HG03342 (cell line): ENCODE measurements around the gene KRTAP5-8.
"Not testable (repeated sequence)": the region's sequence is repeated elsewhere in the genome, so short reads cannot be mapped to it uniquely, and the experiment has no call there.

Experiments used
- ATAC-seq: cut with Tn5 transposase; IDR thresholded peaks from one replicate; pipeline ENCODE4 v1.9.1; 2021; ENCODE audit warnings: mild to moderate bottlenecking, moderate library complexity; ENCODE audit not compliant: unreplicated experiment

Gene KRTAP5-8

GRCh38 chr11:71542879-71543777, 5.3 kb downstream of the KRTAP5-8 start:
- no peak for ATAC-seq

- ATAC-seq = no peak
These were observed 6.0 kb downstream of the KRTAP5-8 start for GRCh38 chr11:71543866-71544265.

- ATAC-seq = no peak
These were observed 6.8 kb downstream of the KRTAP5-8 start for GRCh38 chr11:71544525-71545214.

GRCh38 chr11:71545405-71545966, 7.7 kb downstream of the KRTAP5-8 start:
- no peak for ATAC-seq

- no peak for ATAC-seq
These were observed 10.3 kb downstream of the KRTAP5-8 start, which contains the start of gene KRTAP5-9 for GRCh38 chr11:71548120-71548519. TSS of gene KRTAP5-9 (plus strand) at chr11:71548420. CDS start at chr11:71548658, 238 bp downstream.

- no peak for ATAC-seq
These were observed 10.9 kb downstream of the KRTAP5-8 start for GRCh38 chr11:71548716-71549151.

GRCh38 chr11:71551711-71552110, 13.9 kb downstream of the KRTAP5-8 start:
- no peak for ATAC-seq

- ATAC-seq = no peak
These were observed 17.2 kb downstream of the KRTAP5-8 start for GRCh38 chr11:71554996-71555395.

- ATAC-seq = no peak
These were observed 17.7 kb downstream of the KRTAP5-8 start for GRCh38 chr11:71555508-71555907.

- ATAC-seq = no peak
These were observed 18.2 kb downstream of the KRTAP5-8 start for GRCh38 chr11:71556018-71556417.

GRCh38 chr11:71557257-71557656, 19.4 kb downstream of the KRTAP5-8 start:
- no peak for ATAC-seq

GRCh38 chr11:71558996-71559395, 21.2 kb downstream of the KRTAP5-8 start:
- ATAC-seq = no peak

GRCh38 chr11:71562120-71562519, 24.3 kb downstream of the KRTAP5-8 start:
- ATAC-seq = no peak

GRCh38 chr11:71563406-71563805, 25.6 kb downstream of the KRTAP5-8 start:
- no peak for ATAC-seq

- ATAC-seq = no peak
These were observed 26.6 kb downstream of the KRTAP5-8 start for GRCh38 chr11:71564430-71564829.

GRCh38 chr11:71565263-71565662, 27.4 kb downstream of the KRTAP5-8 start, which contains the start of gene KRTAP5-10:
TSS of gene KRTAP5-10 (plus strand) at chr11:71565563. CDS start at chr11:71565588, 25 bp downstream.
- no peak for ATAC-seq

GRCh38 chr11:71566081-71566620, 28.3 kb downstream of the KRTAP5-8 start:
- ATAC-seq = no peak

- ATAC-seq = not testable (repeated sequence)
These were observed 29.1 kb downstream of the KRTAP5-8 start for GRCh38 chr11:71566626-71567599.

- not testable (repeated sequence) for ATAC-seq
These were observed 29.8 kb downstream of the KRTAP5-8 start for GRCh38 chr11:71567633-71568032.
